Left hindlimb (tissue), 1 donor: ENCODE results near the gene TFEB.

Source experiments
- DNase-seq: peaks from one replicate; pipeline ENCODE4 v3.0.0-alpha.2; 2018

Gene TFEB

DNA sequence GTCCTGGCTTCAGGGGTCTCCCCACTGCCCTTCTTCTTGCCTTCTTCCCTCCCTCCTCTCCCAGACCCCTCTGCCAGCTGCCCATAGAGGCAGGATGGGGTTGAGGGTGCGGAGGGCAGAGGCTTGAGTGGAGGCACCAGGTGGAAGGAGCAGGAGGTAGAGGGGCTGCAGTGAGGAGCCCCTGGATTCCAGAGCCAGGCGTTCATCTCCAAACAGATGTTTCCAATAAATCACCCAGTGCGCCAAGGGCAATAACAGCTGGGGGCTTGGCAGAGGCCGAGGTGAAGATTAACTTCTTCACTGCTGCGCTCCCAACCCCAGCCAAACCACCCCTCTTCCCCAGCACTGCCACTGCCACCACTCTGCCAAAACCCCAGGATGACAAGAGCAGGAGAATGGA is 86.5 kb downstream of the TFEB start:
- DNase-seq, result peak; percentile 78

DNA sequence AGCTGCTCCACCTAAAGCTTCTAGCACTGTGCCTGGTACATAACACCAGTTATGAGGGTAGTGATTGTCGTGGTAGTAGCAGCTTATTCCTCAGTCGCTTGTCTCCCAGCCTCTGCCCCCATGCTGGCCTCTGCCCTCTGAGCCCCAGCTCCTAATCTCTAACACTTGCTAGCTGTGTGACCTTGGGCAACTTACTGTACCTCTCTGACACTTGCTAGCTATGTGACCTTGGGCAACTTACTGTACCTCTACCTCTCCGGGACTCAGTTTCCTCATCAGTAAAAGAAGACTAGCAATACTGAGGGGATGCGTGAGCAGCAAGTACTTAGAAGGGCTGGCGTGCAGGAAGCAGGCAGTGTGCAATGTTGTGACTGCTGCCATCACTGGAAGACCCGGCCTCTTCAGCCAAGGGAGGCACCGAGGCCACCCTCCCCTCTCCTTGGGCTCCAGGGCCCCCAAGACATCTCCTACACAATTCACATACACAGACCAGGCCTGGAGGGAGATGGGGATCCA is 87.3 kb downstream of the TFEB start:
- DNase-seq, result no peak

DNA sequence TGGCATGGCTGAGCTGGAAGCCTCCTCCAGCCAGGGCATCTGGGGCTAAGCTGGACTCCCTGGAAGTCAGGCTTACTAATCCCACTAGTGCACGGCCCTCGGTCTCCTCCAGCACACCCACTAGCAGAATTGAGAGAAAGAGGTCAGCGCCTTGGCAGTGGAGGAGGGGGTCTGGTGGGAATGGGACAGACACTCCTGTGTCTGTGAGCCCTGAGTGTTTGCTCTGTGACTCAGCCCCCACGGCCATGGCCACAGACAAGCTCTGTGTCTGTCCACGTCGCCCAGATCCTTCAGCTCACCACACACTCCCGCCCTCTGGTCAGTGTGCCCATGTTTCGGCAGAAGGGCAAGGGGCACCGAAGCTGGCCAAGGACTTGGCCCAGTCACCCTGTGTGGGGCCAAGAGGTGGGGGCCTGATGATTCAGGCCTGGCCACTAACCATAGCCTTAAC is 88.3 kb downstream of the TFEB start:
- DNase-seq, result no peak

GRCh38 chr6:41646026-41646795 is 89.2 kb downstream of the TFEB start:
- DNase-seq, result no peak

DNA sequence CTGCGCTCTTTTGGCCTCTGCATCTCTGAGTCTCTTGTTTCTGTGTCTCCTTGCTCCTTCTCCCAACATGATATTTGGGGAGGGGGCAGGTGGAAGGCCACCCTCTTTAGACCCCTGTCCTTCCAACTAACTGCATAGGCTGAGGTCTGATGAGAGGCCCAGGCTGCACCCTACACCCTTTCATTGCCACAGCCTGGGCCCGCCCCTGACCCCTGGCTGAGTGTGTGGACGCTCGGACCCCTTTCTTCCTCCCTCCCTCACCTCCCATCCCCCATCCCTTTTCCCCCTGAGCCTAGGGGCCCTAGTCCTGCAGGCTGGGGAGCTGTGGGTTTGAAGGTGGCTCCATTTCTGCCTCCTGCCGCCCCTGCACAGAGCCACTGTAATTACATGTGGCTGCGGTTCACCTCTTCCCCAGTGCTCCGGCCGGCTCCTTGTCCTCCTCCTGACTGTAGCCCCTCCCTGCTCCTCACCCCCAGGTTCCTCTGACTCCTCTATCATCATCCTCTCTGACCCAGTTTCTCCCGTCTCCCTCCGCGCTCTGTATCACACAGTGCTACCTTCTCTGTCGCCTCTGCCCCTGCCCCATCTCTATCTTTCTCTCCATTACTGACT is 90.3 kb downstream of the TFEB start:
- DNase-seq, result peak; percentile 79

GRCh38 chr6:41644297-41644879 is 91.0 kb downstream of the TFEB start:
- DNase-seq, result no peak

- DNase-seq, result no peak
Observed at GRCh38 chr6:41643899-41644269, 91.5 kb downstream of the TFEB start.

DNA sequence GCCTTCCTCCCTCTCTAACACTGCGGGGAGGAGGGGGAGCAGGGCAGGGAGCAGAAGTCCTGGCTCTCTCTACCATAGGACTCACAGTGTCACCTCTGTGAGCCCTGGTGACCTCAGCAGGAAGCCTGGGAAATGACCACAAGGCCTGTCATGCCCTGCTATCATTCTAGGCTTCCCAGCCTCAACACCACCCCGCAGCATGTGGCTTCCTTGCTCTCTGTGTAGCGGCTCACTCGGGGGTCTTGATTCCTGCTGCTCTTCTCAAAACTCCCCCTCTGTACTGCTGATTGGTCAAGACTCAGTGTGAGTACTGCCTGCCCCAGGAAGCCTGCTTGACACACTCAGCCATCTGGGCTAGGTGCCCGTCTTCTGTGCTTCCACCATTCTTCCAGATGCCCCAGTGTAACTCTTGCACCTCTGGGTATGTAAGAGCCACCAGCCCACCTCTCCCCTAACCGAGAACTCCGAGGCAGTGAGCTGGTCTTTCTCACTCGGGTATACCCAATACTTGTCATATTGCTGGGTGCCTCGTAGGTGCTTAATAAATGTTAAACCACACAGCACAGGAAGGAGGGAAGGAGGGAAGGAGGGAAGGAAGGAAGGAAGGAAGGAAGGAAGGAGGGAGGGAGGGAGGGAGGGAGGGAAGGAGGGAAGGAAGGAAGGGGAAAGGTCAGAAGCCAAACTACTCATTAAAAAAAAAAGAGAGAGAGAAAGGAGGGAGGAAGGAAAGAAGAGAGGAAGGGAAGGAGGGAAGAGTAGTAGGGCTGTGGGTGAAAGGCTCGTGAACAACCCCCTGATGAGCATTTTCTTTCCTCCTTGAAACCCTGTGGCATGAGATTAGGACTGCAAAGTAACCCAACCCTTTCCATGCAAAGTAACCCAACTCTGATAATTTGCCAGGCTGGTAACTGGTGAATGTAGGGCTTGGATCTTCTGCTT is 92.2 kb downstream of the TFEB start:
- no peak for DNase-seq

- no peak for DNase-seq
Observed at GRCh38 chr6:41642090-41642959, 93.1 kb downstream of the TFEB start.

DNA sequence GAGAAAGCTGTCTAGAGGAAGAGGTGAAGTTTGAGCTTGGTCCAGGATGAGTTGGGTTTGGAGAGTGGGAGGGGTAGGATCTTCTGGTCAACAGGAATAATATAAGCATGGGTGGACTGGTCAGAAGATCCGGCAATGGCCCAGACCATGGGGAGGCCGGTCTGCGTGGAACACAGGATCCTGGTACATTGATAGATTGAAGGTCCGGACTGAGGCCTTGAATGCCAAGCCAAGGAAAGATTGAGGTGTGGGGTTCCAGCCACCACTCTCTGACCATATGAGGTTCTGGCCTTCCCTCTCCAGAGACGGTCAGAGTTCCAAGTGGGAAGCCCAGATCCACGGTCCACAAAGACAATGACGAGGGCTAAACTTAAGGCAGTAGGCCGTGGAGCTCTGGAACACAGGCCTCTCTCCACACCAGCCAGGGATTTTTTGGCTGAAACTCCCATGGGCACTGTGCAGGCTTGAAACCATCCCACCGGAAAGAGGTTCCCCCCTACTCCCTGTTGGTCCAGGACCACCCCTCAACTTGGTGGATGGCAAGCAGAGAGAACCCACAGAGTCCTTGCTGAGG is 94.0 kb downstream of the TFEB start:
- DNase-seq, result no peak

GRCh38 chr6:41640426-41640825 is 95.0 kb downstream of the TFEB start:
- peak; percentile 83 for DNase-seq

DNA sequence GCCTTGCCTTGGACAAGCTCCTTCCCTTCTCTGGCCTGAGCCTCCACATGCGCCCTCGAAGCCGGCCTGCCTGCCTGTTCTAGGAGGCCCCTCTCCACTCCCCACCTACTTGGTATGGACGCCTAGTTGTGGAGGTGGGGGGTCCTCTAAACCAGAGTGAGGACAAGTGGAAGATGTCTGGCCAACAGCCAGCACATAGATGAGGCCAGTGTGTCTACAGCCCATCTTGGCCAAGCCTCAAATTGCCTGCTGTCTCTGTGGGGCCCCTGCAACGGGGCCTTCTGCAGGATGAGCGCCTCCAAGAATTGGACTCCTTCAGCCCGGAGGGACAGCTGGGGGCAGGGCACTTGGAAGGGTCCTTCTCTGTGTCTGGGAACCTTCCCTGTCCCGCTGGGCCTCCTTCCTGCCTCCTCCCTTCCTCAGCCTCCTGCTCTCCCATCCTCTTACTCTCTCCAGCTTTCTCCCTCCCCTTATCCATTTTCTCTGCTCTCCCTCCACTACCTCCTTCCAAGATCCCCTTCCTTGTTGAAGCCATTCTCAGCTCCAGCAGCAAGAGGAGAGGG is 95.5 kb downstream of the TFEB start:
- DNase-seq, result peak; percentile 84

- peak; percentile 87 for DNase-seq
Observed at GRCh38 chr6:41638935-41639808, 96.2 kb downstream of the TFEB start.

GRCh38 chr6:41638002-41638934 is 97.1 kb downstream of the TFEB start, which contains the start of gene MDFI:
Gene MDFI (plus strand): TSS chr6:41638468. CDS start chr6:41638750, 282 bp downstream.
- peak; percentile 89 for DNase-seq

- DNase-seq, result no peak
Observed at GRCh38 chr6:41637194-41638001, 98.0 kb downstream of the TFEB start.

GRCh38 chr6:41636833-41637193 is 98.6 kb downstream of the TFEB start:
- DNase-seq, result no peak

- DNase-seq, result no peak
Observed at GRCh38 chr6:41635365-41635764, 100.0 kb downstream of the TFEB start.

- peak; percentile 87 for DNase-seq
Observed at GRCh38 chr6:41634657-41635056, 100.8 kb downstream of the TFEB start.
